Endothelial cell of umbilical vein (primary cell): ENCODE results near the gene PLPPR5. TPM values are rescaled to one million over a fixed set of nuclear protein-coding genes. Genes with fewer than 3 reads are reported as not detected.

ENCODE experiments used
- BruUV-seq: library from RNA; stranded (reverse); fragments of 400-500 nt; replicated peaks from 2 replicates; lab custom pipeline; 2021; lab: Mats Ljungman, UMichigan
- CTCF ChIA-PET: fragments of 300-600, 350-600 bp; sonication (Branson Sonifier 250); formaldehyde crosslinking; loops from one replicate; lab custom pipeline; 2021; ENCODE audit warnings: antibody characterized with exemption, inconsistent platforms; lab: Charles Lee
- POLR2A ChIA-PET: fragments of 300-600, 350-600 bp; sonication (Branson Sonifier 250); formaldehyde crosslinking; loops from one replicate; lab custom pipeline; 2021; ENCODE audit warnings: antibody characterized with exemption, inconsistent platforms; lab: Charles Lee
- DNase-seq: peaks from one replicate; pipeline ENCODE4 v3.0.0-alpha.2; 2011; ENCODE audit warnings: low read depth, low spot score
- FAIRE-seq: peaks from 2 replicates; lab custom pipeline; 2011; peaks lifted over from hg19 to GRCh38; lab: Jason Lieb, UNC
- H2AFZ ChIP-seq: 2 replicates; pipeline ENCODE4 v1.6.0; 2012; ENCODE audit warnings: low read depth, low read length, control low read depth, inconsistent platforms
- H3K27ac ChIP-seq: 2 replicates; pipeline ENCODE4 v1.5.1; 2011; ENCODE audit warnings: low read depth, mild to moderate bottlenecking, control low read depth, low read length, moderate library complexity; ENCODE audit not compliant: insufficient read depth
- H3K27me3 ChIP-seq, 2 experiments: 2 replicates each; pipeline versions ENCODE4 v1.6.0 to v1.6.1; 2011; ENCODE audit warnings: low read length in 2 of 2, mixed read lengths in 1 of 2; ENCODE audit not compliant: control insufficient read depth in 2 of 2, insufficient read depth in 2 of 2
- H3K36me3 ChIP-seq, 2 experiments: 2 replicates in 1 of 2; 3 replicates in 1 of 2; pipeline ENCODE4 v1.5.1; 2011; ENCODE audit warnings: low read length in 2 of 2, mild to moderate bottlenecking in 1 of 2, moderate library complexity in 1 of 2; ENCODE audit not compliant: control insufficient read depth in 2 of 2, insufficient read depth in 2 of 2; ENCODE audit errors: extremely low read depth in 1 of 2
- H3K4me1 ChIP-seq: 3 replicates; pipeline ENCODE4 v1.5.1; 2011; ENCODE audit warnings: mild to moderate bottlenecking, low read length; ENCODE audit not compliant: control insufficient read depth, insufficient read depth; ENCODE audit errors: extremely low read depth
- H3K4me2 ChIP-seq: 2 replicates; pipeline ENCODE4 v1.6.1; 2011; ENCODE audit warnings: low read length, control low read depth, mixed read lengths; ENCODE audit not compliant: insufficient read depth
- H3K4me3 ChIP-seq, 3 experiments: fragments of 200-600 bp in 1 of 3; sonication (generic), shearing (Covaris generic) in 1 of 3; replicated peaks in 1 of 3; 2 replicates each; pipeline ENCODE4 v1.5.1; 2011 to 2016; ENCODE audit warnings: control low read depth in 3 of 3, low read length in 3 of 3, mild to moderate bottlenecking in 2 of 3, inconsistent platforms in 1 of 3, low read depth in 1 of 3, moderate library complexity in 1 of 3; ENCODE audit not compliant: insufficient read depth in 1 of 3
- H3K79me2 ChIP-seq: 2 replicates; pipeline ENCODE4 v1.6.0; 2012; ENCODE audit warnings: low read length, inconsistent platforms; ENCODE audit not compliant: control insufficient read depth, insufficient read depth
- H3K9ac ChIP-seq: replicated peaks from 2 replicates; pipeline ENCODE3; 2011; ENCODE audit warnings: low read length, control low read depth; ENCODE audit not compliant: insufficient read depth; ENCODE audit errors: extremely low read depth
- H3K9me1 ChIP-seq: replicated peaks from 3 replicates; pipeline ENCODE4 v1.6.0; 2011; ENCODE audit warnings: mild to moderate bottlenecking, low read length; ENCODE audit not compliant: control insufficient read depth, insufficient read depth; ENCODE audit errors: extremely low read depth
- H3K9me3 ChIP-seq: replicated peaks from 2 replicates; pipeline ENCODE4 v1.5.1; 2012; ENCODE audit warnings: low read length, inconsistent platforms; ENCODE audit not compliant: control insufficient read depth, insufficient read depth
- H4K20me1 ChIP-seq: replicated peaks from 2 replicates; pipeline ENCODE3; 2011; ENCODE audit warnings: mild to moderate bottlenecking, low read length; ENCODE audit not compliant: control insufficient read depth, insufficient read depth; ENCODE audit errors: extremely low read depth
- EZH2 ChIP-seq: IDR thresholded peaks from 2 replicates; pipeline ENCODE4 v1.6.1; 2012; ENCODE audit warnings: borderline replicate concordance, low read depth, mild to moderate bottlenecking, moderate library complexity, low read length, inconsistent platforms; ENCODE audit not compliant: severe bottlenecking
- FOS ChIP-seq: IDR thresholded peaks from 2 replicates; pipeline ENCODE4 v1.6.1; 2011; ENCODE audit warnings: mild to moderate bottlenecking, low read length, moderate library complexity, borderline replicate concordance; ENCODE audit not compliant: insufficient read depth
- GATA2 ChIP-seq: IDR thresholded peaks from 2 replicates; pipeline ENCODE4 v1.7.0; 2011; ENCODE audit warnings: low read depth, mild to moderate bottlenecking, moderate library complexity, mixed read lengths, low read length; ENCODE audit not compliant: insufficient read length, insufficient read depth
- JUN ChIP-seq: IDR thresholded peaks from 2 replicates; pipeline ENCODE4 v1.6.1; 2011; ENCODE audit warnings: borderline replicate concordance, low read depth; ENCODE audit not compliant: insufficient read length, insufficient read depth
- MYC ChIP-seq: IDR thresholded peaks from one replicate; pipeline ENCODE4 v1.6.1; 2011; ENCODE audit warnings: mild to moderate bottlenecking, low read depth, low read length
- POLR2A ChIP-seq: IDR thresholded peaks from 2 replicates; pipeline ENCODE4 v1.6.1; 2012; ENCODE audit warnings: low read depth, mild to moderate bottlenecking, control low read depth, low read length
- POLR2AphosphoS5 ChIP-seq: IDR thresholded peaks from 2 replicates; pipeline ENCODE4 v1.6.1; 2012; ENCODE audit warnings: low read depth, mild to moderate bottlenecking, control low read depth, low read length, moderate library complexity; ENCODE audit not compliant: insufficient read depth
- dilution Hi-C: fragments of 300-500 bp; cut with MboI; formaldehyde crosslinking; loops from one replicate; pipeline ENCODE4 v1.15.0; 2019; ENCODE audit warnings: low sequenced_read_pairs; ENCODE audit not compliant: extremely low pct_ligation_motif_present
- intact Hi-C: fragments of 100-400 bp; cut with micrococcal nuclease; formaldehyde crosslinking; loops from one replicate; pipeline ENCODE4 v1.10.0; 2022
- polyA plus RNA-seq, 4 experiments: library from polyadenylated mRNA; depleted of rRNA in 3 of 4; stranded (reverse) in 3 of 4; unstranded in 1 of 4; fragments of >200 nt; gene quantifications; 2 replicates each; pipeline versions ENCODE4 v1.2.1 to v1.2.3, GENCODE V29; 2011 to 2012; ENCODE audit warnings: missing spikeins in 1 of 4
- total RNA-seq: library from RNA; stranded (reverse); gene quantifications from 2 replicates; pipeline ENCODE4 v1.2.3, GENCODE V29; 2021
- TF ChIP-seq, protein P1 (sequence below): IDR thresholded peaks from 2 replicates; pipeline ENCODE4 v1.6.1; 2011; ENCODE audit not compliant: insufficient read depth, insufficient read length
- TF ChIP-seq, protein P2 (sequence below), 2 donors: IDR thresholded peaks; 1 replicate in 1 of 2; 2 replicates in 1 of 2; pipeline ENCODE4 v1.5.1; 2011; ENCODE audit warnings: low read length in 2 of 2, mild to moderate bottlenecking in 2 of 2, moderate library complexity in 2 of 2, control low read depth in 1 of 2, inconsistent platforms in 1 of 2, low read depth in 1 of 2; ENCODE audit not compliant: insufficient read depth in 1 of 2; ENCODE audit errors: extremely low read depth in 1 of 2

The PLPPR5 gene
- total and polyA plus RNA-seq, 2 donors (not counting 3 experiments of a cell fraction or from before 2014, with no cell fraction given) = not detected

DNA sequence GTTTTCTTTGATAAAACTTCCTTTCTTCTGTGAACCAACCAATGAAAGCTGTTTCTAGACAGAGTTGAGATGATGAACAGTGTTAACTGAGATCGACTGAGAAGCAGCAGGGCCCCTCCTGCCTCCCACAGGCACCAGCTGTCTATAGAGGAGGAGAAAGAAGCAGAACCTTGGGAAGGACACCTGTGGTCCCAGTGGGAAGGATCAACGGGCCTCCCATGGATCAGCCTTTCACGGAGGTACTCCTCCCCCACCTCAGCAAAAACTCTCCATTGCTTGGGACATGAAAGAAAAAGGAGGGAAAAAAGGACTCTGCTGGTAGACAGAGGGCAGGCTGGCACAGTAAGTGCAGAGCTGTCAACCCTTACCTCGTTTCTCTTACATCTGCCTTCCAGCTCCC, 40.5 kb downstream of the PLPPR5 start:
- Histone ChIP-seq H3K4me1 (no peaks in the 10 kb centered on the region), H4K20me1 (no peaks in the 10 kb centered on the region), H3K36me3 (no peaks in the 10 kb centered on the region), H3K27ac (no peak overlapping the region), H3K27me3 (peaks cover 6 to 11% of the 10 kb centered on the region in 2 experiments), H3K79me2 (no peaks in the 10 kb centered on the region), H3K4me2 (no peak overlapping the region), H2AFZ (no peak overlapping the region), H3K9me3 (no peaks in the 10 kb centered on the region), H3K4me3 (no peak overlapping the region), H3K9me1 (no peaks in the 10 kb centered on the region), H3K9ac (no peak overlapping the region)
- FAIRE-seq (no peak), DNase-seq (no peak)
- BruUV-seq = no TSS peak
- ChIA-PET POLR2A (no interaction called here), CTCF (interaction anchor here (1.5 kb wide), 1 partner anchor 171 kb away, joined by 3 read pairs; no protein-coding TSS in a partner anchor)
- TF ChIP-seq, protein P1, sequence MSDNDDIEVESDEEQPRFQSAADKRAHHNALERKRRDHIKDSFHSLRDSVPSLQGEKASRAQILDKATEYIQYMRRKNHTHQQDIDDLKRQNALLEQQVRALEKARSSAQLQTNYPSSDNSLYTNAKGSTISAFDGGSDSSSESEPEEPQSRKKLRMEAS = no peak
- TF ChIP-seq MYC (no peak), POLR2A (no peak), JUN (no peak), EZH2 (no peak), POLR2AphosphoS5 (no peak), GATA2 (no peak), FOS (no peak)
- TF ChIP-seq, protein P2, sequence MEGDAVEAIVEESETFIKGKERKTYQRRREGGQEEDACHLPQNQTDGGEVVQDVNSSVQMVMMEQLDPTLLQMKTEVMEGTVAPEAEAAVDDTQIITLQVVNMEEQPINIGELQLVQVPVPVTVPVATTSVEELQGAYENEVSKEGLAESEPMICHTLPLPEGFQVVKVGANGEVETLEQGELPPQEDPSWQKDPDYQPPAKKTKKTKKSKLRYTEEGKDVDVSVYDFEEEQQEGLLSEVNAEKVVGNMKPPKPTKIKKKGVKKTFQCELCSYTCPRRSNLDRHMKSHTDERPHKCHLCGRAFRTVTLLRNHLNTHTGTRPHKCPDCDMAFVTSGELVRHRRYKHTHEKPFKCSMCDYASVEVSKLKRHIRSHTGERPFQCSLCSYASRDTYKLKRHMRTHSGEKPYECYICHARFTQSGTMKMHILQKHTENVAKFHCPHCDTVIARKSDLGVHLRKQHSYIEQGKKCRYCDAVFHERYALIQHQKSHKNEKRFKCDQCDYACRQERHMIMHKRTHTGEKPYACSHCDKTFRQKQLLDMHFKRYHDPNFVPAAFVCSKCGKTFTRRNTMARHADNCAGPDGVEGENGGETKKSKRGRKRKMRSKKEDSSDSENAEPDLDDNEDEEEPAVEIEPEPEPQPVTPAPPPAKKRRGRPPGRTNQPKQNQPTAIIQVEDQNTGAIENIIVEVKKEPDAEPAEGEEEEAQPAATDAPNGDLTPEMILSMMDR (IDR thresholded peaks at IDR 0.05; ENCODE audit: extremely low read depth in 1 of 2, insufficient read depth in 1 of 2, low read depth in 1 of 2, low read length in 2 of 2) = no peak
- intact Hi-C loops = no loop called here
- dilution Hi-C loops = no loop called here
